Measurements from ENCODE around the gene EXOC2. TPM values are rescaled to one million over a fixed set of nuclear protein-coding genes. Genes with fewer than 3 reads are reported as not detected.

EXOC2 gene, protein sequence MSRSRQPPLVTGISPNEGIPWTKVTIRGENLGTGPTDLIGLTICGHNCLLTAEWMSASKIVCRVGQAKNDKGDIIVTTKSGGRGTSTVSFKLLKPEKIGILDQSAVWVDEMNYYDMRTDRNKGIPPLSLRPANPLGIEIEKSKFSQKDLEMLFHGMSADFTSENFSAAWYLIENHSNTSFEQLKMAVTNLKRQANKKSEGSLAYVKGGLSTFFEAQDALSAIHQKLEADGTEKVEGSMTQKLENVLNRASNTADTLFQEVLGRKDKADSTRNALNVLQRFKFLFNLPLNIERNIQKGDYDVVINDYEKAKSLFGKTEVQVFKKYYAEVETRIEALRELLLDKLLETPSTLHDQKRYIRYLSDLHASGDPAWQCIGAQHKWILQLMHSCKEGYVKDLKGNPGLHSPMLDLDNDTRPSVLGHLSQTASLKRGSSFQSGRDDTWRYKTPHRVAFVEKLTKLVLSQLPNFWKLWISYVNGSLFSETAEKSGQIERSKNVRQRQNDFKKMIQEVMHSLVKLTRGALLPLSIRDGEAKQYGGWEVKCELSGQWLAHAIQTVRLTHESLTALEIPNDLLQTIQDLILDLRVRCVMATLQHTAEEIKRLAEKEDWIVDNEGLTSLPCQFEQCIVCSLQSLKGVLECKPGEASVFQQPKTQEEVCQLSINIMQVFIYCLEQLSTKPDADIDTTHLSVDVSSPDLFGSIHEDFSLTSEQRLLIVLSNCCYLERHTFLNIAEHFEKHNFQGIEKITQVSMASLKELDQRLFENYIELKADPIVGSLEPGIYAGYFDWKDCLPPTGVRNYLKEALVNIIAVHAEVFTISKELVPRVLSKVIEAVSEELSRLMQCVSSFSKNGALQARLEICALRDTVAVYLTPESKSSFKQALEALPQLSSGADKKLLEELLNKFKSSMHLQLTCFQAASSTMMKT
- total RNA-seq: 10 to 100 TPM; 34.7 to 40.3 TPM
- 10 to 100 TPM; 28.6 to 38.6 (median 36.7) TPM for polyA plus RNA-seq
- total RNA-seq: 66.8 to 156 (median 112) reads per million in 6 experiments

DNA sequence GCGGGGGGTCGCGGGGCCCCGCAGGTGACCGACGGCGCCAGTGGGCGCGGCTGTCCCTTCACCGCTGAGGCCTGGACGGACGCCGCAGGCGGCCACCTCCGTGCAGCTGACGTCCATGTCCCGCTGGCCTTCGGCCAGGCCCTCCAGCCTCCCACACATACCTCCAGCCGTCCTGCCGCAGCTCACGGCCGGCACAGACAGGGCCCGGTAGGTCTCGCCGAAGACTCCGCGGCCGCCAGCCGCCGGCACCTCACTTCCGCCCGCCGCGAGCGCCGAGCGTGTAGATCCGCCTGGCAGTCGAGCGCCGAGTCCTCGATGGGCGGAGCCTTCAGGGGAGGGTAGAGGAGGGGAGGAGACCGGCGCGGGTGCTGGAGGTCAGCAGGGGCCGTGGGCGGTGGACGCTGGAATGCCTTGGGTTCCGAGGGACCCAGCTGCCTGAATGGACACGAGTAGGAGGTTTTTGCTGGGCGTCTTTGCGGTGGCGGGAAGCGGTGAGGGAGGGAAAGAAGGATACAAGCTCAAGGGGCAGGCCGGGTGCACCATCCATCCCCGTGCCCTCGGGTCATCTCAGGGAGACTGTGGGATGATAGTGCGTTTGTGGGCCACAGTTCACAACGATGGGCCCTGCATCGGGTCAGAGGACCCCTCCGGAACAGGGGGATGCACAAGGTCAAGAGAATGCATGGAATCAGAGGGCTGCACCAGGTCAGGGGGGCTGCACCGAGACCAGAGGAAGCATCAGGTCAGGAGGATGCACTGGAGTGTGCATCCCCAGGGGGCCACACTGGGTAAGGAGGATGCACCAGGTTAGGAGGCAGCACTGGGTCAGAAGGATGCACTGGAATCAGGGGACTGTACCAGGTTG is at the start of gene EXOC2:
Gene EXOC2, minus strand, starts transcription at position 282 of the 865 bp plus-strand sequence. CDS start 55,321 bp downstream, outside the sequence.
- H3K4me1 Mint-ChIP-seq: peaks cover 16 to 46% (median 36%) of the 10 kb centered on the region in 4 donors
- no peaks in the 10 kb centered on the region for H3K27me3 Mint-ChIP-seq

DNA sequence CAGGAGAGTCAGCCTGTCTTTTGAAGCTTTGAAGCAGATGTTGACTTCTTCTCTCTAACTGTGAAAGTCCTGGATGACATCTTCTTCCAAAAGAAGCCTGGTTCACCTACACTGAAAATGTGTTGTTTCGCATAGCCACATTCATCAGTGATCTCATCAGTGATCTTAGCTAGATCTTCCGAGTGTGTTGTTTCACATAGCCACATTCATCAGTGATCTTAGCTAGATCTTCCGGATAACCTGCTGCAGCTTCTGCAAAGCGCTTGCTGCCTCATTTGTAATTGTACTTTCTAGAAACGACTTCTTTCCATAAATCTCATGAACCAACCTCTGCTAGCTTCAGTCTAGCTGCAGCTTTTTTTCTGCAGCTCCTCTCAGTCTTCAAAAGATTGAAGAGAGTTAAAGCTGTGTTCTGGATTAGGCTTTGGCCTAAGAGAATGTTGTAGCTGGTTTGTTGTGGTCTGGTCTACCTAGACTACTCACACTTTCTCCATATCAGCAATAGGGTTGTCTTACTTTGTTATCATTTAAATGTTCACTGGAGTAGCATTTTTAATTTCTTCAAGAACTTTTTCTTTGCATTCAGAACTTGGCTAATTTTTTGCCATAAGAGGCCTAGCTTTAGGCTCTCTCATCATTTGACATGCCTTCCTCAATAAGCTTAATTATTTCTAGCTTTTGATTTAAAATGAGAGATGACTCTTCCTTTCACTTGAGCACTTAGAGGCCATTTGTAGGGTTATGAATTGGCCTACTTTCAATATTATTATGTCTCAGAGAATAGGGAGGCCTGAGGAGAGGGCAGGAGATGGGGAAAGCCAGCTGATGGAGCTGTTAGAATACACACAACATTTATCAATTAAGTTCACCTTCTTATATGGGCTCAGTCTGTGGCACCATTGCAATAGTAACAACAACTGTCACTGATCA is 48.7 kb upstream of the EXOC2 start:
- no peaks in the 10 kb centered on the region for H3K4me1 Mint-ChIP-seq
- no peak for ATAC-seq
- POLR2A ChIA-PET: interaction anchor here (0.6 kb wide), 1 partner anchor 421 kb away, joined by 3 read pairs; no protein-coding TSS in a partner anchor
- no peaks in the 10 kb centered on the region for H3K9me3 Mint-ChIP-seq
- H3K27ac Mint-ChIP-seq: no peak overlapping the region
- H3K4me3 Mint-ChIP-seq: no peak overlapping the region
- no peak for DNase-seq
- H3K36me3 Mint-ChIP-seq: no peaks in the 10 kb centered on the region
- H3K27me3 Mint-ChIP-seq: peaks cover 2 to 8% (median 6%) of the 10 kb centered on the region in 5 donors

More for the DNA sequence above, at the start of gene EXOC2:
- Mint-ChIP-seq H3K36me3 (peaks cover 0 to 8% (median 0%) of the 10 kb centered on the region in 3 donors), H3K9me3 (no peaks in the 10 kb centered on the region), H3K4me3 (peak within 1 kb of the TSS; percentile 90 to 98 (median 95)), H3K27ac (peak within 1 kb of the TSS; percentile 40 to 97 (median 94))
- POLR2A ChIA-PET: interaction anchor here (0.7 to 3.1 kb wide), 3 partner anchors 9 to 22 kb away, joined by 3 to 19 read pairs (median 4); no protein-coding TSS in a partner anchor
- DNase-seq (peak; percentile 67 to 90 (median 80)), ATAC-seq (peak; percentile 76 to 86)

DNA sequence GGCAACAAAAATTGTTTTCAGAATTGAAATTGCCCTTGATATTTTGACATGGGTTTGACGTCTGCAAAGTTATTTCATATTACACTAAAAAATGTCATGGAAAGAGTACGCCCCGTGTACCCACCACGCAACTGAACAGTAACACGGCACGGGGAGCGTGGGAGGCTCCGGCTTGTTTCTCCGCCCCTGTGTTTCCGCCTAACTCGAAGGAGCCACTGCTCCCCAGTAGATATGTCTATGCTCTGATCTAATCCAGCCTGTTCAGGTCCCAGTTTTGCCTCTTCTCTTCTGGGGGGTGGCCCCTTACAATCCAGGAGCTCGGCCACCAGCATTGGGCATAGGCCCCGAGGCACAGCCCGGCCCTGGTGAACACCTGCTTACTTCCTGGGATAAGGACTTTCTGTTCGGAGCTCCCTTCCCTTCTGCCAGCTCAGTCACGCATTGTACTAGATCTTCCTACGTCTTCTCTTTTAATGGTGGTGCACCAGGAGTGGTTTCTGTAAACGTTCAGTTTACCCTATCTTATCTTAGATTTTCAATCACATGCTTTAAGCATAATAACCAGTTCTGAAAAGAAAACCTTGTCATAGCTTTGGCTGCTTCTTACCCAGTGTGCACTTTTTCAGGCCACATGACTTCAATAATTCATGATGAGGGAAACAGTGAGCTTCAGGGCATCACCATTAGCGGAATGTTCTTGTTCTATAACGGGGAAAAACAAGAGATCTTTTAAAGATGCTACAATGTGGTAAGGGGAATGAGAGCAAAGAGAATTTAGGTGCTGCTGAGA is 43.9 kb upstream of the EXOC2 start:
- no peak overlapping the region for H3K4me3 Mint-ChIP-seq
- H3K27ac Mint-ChIP-seq: no peak overlapping the region
- ATAC-seq: no peak
- H3K27me3 Mint-ChIP-seq: peaks cover 2 to 21% (median 5%) of the 10 kb centered on the region in 5 donors
- no peaks in the 10 kb centered on the region for H3K9me3 Mint-ChIP-seq
- POLR2A ChIA-PET: no interaction called here
- H3K36me3 Mint-ChIP-seq: no peaks in the 10 kb centered on the region
- no peak for DNase-seq
- no peaks in the 10 kb centered on the region for H3K4me1 Mint-ChIP-seq

DNA sequence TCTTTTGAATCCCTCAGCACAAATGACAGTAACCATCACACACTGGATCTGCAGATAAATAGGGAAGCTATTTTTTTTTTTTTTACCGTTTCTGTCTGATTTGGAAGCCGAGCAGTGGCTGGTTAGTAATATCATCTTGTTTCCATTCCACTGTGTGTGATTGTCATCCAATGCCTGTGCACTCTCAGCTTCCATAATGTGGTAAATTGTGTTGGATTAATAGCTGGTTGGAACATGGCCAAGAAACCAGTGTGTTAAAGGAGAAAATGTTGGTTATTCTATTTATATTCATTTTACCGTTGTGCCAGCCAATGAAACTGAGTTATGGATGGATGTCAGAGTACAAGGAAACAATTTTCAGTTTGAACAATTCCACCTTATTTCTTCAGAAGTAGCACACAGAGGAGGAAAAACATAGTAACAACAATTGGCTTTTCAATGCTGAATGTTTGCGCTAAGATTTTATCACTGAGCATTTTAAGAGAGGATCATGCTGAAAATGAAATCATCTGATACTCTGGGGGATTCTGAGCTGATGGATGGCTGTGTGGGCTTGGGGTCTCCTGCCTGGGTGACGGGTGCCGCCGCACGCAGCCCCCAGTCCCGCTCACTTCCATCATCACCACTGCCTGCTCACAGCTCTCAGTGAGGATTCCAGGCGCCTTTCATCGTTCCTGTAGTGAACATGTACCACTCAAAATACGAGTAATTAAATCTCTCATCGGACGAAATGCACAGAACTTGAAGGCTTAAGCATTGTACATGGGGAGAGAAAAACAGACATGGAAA is 40.7 kb upstream of the EXOC2 start:
- DNase-seq: no peak
- Mint-ChIP-seq H3K9me3 (no peaks in the 10 kb centered on the region), H3K36me3 (no peaks in the 10 kb centered on the region), H3K4me1 (no peaks in the 10 kb centered on the region), H3K4me3 (no peak overlapping the region), H3K27me3 (peaks cover 3 to 33% (median 8%) of the 10 kb centered on the region in 5 donors), H3K27ac (no peak overlapping the region)
- ATAC-seq: no peak
- POLR2A ChIA-PET: no interaction called here

DNA sequence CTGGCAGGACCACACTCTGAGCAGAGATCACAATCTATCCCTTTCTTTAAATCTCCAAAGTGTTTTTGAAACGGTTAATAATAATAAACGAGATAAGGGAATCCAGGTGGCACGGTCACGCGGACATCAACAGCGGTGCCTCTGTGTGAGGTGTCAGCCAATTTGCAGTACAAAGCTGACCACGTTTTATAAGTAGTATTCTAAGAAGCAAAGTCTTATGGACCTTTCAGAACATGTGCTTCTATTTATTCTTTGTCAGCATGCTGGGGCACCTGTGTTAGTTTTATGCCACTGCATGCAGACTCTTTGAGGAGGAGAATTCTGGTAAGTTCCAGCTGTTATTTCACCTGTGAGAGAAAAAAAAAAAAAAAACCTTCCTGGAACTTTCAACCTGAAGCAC is 39.0 kb upstream of the EXOC2 start:
- H3K36me3 Mint-ChIP-seq: no peaks in the 10 kb centered on the region
- H3K9me3 Mint-ChIP-seq: no peaks in the 10 kb centered on the region
- no peak for DNase-seq
- H3K4me3 Mint-ChIP-seq: no peak overlapping the region
- no peak overlapping the region for H3K27ac Mint-ChIP-seq
- POLR2A ChIA-PET: no interaction called here
- peaks cover 4 to 28% (median 6%) of the 10 kb centered on the region in 5 donors for H3K27me3 Mint-ChIP-seq
- ATAC-seq: no peak
- no peaks in the 10 kb centered on the region for H3K4me1 Mint-ChIP-seq

DNA sequence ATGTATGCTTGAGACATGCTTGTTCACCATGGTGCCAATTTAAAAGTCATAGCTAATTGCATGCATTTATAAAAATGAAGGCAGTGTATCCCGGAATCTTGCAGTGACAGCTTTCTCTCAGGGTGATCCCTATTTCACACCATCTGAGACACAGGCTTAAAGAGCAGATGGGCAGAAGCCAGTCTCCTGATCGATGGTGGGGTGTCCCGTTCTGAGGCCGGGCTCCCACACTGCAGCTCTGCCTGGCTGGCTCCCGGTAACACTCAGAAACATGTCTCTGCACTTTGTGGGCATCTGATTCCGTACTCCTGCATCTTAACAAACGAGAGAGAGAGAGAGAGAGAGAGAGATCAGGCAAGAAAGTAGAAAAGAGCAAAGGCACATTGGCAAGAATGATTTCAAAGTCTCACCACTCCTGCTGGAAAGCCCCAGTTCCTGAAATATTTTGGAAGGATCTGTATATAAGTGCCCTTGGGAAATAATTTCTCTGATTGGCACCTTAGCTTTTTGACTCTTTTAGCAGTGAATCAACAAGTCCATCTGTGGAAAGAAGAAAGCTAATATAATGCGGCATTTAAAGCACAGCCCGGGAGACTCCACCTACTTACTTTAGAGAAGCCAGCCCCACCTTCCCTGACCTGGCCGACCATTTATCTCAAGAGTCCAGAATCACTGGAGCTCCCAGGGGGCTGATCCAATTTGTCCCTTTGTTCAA is 36.8 kb upstream of the EXOC2 start:
- H3K36me3 Mint-ChIP-seq: peaks cover 0 to 3% (median 0%) of the 10 kb centered on the region in 3 donors
- no peak overlapping the region for H3K4me3 Mint-ChIP-seq
- peaks cover 5 to 34% (median 11%) of the 10 kb centered on the region in 5 donors for H3K27me3 Mint-ChIP-seq
- no peak for DNase-seq
- H3K27ac Mint-ChIP-seq: no peak overlapping the region
- peaks cover 0 to 2% (median 0%) of the 10 kb centered on the region in 9 donors for H3K9me3 Mint-ChIP-seq
- no peaks in the 10 kb centered on the region for H3K4me1 Mint-ChIP-seq
- POLR2A ChIA-PET: no interaction called here
- ATAC-seq: no peak

DNA sequence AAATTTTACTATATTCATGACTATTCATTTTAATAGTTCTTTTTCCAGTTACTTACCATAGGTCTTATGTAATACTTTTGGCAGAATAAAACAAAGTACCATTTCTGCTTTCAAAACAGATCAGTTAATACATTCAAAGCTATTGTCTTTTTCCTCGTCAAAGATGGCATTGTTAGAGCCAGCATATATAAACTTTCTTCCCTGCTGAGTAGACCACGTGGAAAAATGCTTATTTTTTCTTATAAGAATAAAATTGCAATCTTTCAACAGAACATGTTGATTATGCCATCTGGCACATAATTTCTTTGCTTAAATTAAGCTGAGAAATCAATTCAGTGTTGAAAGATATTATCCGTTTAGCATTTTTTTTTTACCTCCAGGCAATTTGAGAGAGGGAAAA is 34.9 kb upstream of the EXOC2 start:
- Mint-ChIP-seq H3K27me3 (peaks cover 3 to 28% (median 11%) of the 10 kb centered on the region in 5 donors), H3K9me3 (peaks cover 0 to 2% (median 0%) of the 10 kb centered on the region in 9 donors), H3K36me3 (peaks cover 0 to 3% (median 0%) of the 10 kb centered on the region in 3 donors), H3K4me1 (peaks cover 0 to under 1% (median 0%) of the 10 kb centered on the region in 4 donors), H3K4me3 (no peak overlapping the region), H3K27ac (no peak overlapping the region)
- DNase-seq: no peak
- ATAC-seq: no peak
- POLR2A ChIA-PET: no interaction called here

DNA sequence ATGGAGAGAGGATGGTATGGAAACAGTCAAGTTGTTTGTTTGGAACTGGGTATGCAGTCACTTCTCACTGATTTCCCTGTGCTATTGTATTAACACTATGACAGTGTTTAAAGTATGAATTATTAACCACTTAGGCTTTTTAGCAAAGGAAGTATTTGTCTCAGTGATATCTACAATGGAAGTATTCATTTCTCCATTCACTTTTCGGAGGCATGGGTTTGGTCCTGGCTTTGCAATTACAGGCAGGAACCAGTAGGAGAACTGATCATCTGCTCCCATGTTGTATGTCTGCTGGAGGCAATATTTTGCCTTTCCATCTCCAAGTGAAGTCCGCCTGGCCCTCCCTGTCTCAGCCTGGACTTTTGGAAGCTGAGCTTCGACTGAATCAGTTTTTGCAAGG is 30.6 kb upstream of the EXOC2 start:
- Mint-ChIP-seq H3K36me3 (peaks cover 0 to 3% (median 0%) of the 10 kb centered on the region in 3 donors), H3K9me3 (peaks cover 0 to 2% (median 0%) of the 10 kb centered on the region in 9 donors), H3K4me3 (no peak overlapping the region), H3K4me1 (peaks cover 0 to 8% (median 3%) of the 10 kb centered on the region in 4 donors), H3K27ac (no peak overlapping the region), H3K27me3 (peaks cover 2 to 16% (median 10%) of the 10 kb centered on the region in 5 donors)
- ATAC-seq: no peak
- POLR2A ChIA-PET: no interaction called here
- DNase-seq: no peak

DNA sequence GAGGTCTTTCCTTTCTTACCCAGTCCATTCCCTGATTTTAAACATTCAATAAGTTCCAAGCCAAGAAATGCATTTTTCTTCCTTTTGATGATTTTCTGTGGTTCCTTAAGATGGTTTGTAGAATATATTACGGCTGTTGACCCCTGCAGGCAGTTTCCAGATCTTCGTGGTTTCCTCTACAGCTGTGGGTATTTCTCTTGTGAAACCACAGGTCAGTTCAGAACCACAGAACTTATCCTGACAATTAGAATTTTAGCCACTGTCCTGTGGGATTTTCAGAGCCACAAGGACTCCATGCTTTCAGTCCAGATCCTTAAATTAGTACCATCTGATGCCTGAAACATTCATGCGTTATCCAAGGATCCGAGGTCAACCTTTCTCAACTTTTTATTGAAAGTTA is 29.7 kb upstream of the EXOC2 start:
- H3K4me3 Mint-ChIP-seq: no peak overlapping the region
- POLR2A ChIA-PET: no interaction called here
- no peak for DNase-seq
- ATAC-seq: no peak
- peaks cover 0 to 3% (median 0%) of the 10 kb centered on the region in 3 donors for H3K36me3 Mint-ChIP-seq
- H3K9me3 Mint-ChIP-seq: peaks cover 0 to 2% (median 0%) of the 10 kb centered on the region in 9 donors
- H3K27ac Mint-ChIP-seq: no peak overlapping the region
- H3K27me3 Mint-ChIP-seq: peaks cover 2 to 16% (median 10%) of the 10 kb centered on the region in 5 donors
- peaks cover 0 to 8% (median 3%) of the 10 kb centered on the region in 4 donors for H3K4me1 Mint-ChIP-seq
